GM19395 (cell line): Measurements from ENCODE around the gene CTNNA3.
"Not testable (repeated sequence)": the region's sequence is repeated elsewhere in the genome, so short reads cannot be mapped to it uniquely, and the experiment has no call there.

Experiments
- ATAC-seq: cut with Tn5 transposase; IDR thresholded peaks from one replicate; pipeline ENCODE4 v1.9.1; 2021; ENCODE audit warnings: mild to moderate bottlenecking, moderate library complexity; ENCODE audit not compliant: unreplicated experiment

Gene CTNNA3

DNA sequence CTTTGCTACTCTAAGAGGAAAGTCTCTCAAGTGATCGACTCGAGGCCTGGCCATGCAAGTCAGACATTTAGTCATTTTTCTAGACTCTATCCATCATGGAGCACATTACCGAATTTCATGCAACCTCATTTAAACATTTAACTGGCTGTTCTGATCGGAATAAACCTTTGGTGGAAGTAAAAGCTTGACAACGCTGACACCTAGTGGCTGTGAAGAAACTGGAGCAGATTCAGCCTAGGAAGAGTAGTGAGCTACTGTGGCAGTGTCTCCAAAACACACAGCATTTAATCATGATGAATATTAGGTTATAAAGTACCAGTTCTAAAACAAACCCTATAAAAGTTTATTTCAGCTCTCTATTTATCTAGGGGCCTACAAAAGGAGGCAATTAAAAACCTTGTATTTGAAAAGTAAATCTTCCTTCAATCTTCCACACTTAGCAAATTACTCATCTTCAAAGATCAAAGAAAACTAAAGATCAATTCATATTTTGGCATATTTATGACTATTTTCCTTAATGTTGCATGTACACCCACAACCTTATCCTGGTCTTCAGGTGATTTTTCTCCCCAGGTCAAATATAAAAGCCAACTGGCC, 175.0 kb downstream of the CTNNA3 start:
- ATAC-seq, result peak; percentile 93

DNA sequence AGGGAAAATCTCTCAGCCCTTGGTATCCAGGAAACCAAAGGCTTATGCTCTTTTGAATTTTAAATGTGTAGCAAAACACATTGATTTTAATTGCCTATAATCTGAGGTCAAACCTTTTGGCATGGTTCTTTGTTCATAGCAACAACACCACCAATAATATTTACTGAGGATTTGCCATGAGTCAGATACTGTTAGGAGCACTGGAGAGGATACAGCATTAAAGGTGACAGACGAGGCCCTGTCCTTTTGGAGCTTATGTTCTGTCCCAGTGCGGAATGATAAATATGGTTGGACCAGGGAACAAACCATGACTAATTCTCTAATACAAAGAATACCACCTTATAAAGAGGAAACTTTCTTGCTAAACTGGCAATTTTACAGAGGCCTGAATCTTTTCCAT, 176.6 kb downstream of the CTNNA3 start:
- ATAC-seq, result no peak

DNA sequence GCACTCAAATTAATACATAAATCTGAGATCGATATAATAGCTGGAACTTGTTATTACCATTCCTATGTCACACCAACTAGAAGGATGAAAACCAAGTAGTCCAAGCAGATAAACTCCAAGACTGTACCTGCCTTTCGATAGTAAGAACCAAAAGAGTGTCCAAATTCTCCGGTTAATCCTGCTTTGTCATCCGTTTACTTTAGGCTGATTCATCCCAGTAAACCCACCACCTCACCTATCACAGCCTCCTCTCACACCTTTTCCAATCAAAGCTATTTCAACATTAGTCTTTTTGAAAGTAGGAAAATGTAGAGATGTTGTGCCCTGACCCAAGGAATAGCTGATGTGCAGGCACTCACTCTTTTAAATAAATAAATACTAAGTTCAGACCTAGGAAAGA, 177.2 kb downstream of the CTNNA3 start:
- no peak for ATAC-seq

DNA sequence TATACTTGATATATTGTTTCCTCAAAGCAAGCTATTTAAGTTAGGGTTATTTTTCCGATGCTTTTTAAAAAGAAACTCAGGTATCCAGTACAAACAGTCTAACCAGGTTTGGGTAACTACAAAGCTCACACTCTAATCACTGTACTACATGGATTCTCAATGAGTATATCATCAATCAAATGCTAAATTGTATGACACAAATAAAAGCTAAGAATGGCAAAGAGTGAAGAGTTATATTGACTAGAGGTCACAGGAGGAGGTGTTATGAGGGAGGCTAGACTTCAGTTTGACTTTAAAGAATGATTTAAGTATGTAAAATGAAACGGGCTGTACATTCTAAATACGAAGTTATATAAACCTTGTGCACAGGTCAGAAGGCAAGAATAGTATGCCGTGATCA, 178.0 kb downstream of the CTNNA3 start:
- ATAC-seq, result no peak

DNA sequence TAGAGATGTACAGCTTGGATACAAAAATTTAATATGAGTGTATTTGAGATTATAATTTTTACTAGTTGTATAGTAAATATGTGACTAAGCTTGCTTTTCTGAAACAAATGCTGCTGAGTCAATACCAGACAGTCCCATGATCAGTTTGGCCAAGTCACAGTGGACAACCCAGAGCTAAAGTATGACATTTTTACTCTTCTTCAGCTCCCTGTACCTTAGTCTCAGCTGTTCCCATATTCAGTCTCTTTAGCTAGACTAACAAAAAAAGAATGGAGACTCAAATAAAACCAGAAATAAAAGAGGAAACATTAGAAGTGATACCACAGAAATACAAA, 189.3 kb downstream of the CTNNA3 start:
- no peak for ATAC-seq

DNA sequence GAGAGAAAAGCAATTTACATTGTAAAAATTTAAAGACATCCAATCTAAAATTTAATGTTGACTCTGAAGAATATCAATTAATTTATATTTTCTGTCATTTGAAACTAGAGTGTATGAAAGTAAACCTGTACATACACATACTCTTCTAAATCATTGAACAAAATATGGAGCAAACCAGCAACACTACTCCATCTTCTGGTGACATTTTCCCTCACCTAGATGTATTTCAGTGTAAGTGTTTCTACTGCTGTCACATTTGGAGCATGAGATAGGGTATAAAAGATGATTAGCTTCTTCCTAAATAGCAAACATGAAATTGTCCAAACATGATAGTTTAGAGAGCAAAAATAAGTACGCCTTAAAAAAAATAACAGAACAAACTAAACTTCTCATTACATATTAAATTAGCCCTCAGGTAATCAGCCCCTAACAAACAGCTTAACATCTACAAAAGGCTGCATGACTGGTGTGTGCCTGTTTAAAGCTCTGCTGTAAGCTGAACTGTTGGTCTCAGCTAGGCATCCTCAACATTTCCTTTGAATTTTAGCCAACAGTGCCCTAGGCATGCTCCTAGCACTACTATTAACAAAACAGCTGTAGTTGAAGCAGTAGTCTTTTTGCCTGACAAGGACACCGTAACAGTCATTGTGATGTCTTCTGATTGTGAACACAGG, 189.8 kb downstream of the CTNNA3 start:
- no peak for ATAC-seq

DNA sequence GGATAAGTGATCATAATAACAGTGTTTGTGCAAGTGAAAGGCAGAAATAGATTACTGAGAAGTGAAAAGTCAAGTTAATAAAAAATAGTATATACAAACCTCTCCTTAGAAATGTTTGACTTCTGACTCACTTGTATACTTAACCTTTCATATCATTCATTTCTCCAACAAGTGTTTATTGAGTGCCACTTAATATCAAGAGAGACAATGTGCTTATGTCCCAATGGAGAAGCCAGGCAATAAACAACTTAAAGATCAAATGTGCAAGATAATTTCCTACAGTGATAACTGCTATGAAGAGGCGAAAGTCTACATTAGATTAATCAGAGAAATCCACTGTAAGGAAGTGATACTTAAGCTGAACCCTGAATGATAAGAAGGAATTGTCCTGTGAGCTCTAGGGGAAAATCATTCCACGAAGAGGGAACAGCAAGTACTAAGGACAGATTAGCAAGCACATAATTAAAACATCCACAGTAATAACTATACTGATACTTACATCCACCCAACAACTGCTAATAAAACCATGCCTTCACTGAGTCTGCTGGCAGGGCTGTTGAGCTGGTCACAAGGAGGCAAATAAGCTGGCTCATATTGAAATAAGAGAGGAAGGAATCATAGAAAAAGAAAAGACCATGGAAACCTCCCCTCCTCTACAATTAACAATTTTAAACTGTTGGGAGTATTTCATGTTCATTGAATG, 203.5 kb downstream of the CTNNA3 start:
- ATAC-seq, result no peak

DNA sequence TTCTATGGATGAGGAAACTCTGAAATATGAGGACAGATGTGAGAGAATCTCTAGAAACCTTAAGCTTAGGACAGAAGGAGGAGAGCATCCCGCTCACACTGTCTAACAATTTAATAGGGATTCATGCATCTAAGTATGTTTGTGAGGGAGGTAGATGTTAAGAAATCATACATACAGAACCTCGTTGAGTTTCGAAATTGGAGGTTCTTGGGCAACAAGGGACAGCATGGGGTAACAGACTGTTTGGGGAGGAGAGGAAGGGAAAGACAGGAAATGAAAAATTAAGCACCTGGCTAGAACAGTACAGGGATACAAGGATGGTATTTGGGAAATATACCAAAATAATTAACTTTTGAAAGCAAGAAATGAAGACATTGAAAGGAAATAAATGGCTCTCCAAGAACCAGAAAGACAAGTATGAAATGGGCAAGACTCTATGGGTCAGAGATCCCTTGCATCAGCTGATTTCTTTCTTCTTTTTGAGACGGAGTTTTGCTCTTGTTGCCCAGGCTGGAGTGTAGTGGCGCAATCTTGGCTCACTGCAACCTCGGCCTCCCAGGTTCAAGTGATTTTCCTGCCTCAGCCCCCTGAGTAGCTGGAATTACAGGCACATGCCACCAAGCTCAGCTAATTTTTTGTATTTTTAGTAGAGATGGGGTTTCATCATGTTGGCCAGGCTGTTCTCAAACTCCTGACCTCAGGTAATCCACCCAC, 207.9 kb downstream of the CTNNA3 start:
- ATAC-seq, result no peak

DNA sequence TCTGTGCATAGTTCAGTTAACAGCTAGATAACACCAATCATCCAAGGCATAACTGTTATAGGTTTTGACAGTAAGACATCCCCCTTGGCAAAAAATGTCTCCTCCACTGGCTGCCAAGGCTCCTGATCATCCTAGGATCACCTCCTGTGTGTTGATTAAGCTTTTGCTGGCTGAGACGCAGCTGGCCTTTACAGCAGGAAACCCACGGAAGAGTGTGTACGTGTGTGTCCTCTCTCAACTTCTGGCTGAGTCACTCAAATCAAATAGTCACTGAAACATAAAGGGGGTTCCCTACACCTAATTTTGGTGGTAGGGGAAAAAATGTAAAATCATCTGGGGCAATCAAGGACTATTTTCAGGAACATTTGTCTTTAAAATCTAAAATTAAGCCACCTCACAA, 208.8 kb downstream of the CTNNA3 start:
- ATAC-seq, result no peak

DNA sequence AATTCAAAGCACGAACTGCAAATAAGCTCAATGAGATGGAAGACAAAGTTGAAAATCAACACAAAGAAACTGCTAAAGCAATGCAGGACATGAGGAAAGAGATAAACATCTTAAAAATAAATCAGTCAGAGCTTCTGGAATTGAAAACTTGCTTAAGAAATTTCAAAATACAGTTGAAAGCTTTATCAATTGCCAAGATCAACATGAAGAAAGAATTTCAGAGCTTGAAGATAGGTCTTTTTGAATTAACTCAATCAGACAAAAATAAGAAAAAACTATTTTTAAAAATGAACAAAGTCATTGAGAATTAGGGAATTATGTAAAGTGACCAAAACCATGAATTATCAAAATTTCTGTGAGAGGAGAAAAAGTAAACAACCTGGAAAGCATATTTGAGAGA, 218.1 kb downstream of the CTNNA3 start:
- no peak for ATAC-seq

DNA sequence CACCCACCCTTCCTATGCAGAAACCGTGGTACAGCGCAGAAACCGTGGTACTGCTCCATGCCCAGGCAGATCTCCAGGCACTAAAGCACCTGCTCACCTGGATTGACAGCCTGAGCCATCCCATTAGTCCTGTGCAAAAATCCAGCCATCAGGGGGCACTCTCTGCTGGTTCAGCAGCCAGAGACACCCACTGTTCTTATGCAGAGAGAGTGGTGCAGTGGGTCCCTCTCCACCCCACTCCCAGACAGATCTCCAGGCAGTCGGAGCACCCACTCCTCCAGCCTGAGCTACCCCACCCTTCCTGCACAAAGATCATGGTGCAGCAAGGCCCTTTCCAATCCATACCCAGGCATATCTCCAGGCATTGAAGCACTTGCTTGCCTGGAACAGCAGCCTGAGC, 219.8 kb downstream of the CTNNA3 start:
- ATAC-seq, result no peak

DNA sequence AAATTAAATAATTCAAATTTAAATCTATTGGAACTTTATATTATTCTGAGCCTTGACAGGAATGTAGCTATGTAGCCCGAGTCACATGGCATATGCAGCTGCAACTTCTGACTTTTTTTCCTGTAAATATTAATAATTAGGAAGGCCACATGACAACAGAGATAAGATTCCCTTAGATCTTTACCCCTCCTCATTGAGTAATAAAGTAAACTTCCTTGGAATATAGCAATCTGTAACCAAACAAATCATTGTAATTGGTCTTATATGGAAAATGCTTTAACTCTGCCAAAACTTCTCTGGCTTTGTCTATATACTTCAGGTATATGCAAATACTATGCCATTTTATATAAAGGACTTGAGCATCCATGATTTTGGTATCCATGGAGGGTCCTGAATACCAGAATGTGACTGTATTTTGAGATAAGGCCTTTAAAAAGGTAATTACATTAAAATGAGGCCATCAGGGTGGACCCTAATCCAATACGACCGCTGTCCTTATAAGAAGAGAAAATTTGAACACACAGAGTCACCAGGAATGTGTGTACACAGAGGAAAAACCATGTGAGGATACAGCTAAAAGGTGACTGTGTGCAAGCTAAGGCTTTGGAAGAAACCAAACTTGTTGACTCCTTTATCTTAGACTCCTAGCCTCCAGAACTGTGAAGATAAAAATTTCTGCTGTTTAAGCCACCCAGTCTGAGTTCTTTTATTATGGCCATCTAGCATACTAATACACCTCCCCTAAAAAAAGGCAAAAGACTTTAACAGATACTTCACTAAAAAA, 222.0 kb downstream of the CTNNA3 start:
- ATAC-seq, result no peak

DNA sequence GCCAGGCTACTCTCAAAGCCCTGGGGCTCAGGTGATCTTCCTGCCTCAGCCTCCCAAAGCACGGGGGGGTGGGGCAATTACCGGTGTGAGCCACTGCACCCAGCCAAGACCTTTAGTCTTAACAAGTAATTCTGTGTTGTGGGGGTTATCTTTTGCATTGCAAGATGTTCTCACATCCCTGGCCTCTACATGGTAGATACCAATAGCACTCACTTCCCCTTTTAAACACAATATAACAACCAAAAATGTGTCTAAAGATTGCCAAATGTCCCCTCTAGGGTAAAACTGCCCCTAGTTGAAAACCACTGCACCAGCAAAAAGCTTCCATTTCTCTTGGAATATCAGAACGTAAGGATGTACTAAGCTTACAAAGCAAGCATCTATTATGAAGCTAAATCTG, 225.0 kb downstream of the CTNNA3 start:
- ATAC-seq, result peak; percentile 58

DNA sequence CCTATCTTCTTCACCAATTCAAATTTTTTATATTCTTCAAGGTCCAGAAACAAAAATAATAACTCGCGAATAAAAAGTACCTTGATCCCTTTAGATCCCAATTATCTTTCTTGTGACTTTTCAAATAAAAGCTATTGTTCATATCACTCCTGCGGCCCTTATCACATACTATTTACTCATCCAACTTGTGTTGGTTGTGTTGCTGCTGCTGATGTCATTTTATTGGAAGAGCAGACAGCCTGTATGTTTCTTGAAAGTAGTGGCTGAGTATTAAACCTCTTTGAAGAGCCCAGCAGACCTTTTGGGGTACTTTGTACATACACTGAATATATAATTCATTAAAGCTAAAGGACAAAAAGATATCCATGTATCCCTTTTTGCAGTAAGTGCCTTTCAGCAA, 231.7 kb downstream of the CTNNA3 start:
- no peak for ATAC-seq

DNA sequence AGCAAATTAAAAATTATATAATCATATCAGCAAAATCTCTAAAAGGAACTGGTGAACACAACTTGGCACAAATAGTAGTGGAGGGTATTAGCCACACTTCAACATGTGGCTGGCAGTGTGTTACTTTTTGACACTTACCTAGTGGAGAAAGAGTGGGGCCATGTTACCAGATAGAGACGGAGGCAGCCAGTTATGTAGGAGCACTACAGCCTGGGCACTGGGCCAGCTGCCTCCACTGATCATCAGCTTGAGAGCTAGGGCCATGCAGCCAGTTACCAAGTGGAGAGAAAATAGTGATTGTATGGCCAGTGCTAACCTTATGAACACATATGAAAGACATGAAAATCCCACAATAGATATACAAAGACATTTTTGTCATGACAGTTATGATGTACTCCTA, 243.1 kb downstream of the CTNNA3 start:
- ATAC-seq, result no peak

DNA sequence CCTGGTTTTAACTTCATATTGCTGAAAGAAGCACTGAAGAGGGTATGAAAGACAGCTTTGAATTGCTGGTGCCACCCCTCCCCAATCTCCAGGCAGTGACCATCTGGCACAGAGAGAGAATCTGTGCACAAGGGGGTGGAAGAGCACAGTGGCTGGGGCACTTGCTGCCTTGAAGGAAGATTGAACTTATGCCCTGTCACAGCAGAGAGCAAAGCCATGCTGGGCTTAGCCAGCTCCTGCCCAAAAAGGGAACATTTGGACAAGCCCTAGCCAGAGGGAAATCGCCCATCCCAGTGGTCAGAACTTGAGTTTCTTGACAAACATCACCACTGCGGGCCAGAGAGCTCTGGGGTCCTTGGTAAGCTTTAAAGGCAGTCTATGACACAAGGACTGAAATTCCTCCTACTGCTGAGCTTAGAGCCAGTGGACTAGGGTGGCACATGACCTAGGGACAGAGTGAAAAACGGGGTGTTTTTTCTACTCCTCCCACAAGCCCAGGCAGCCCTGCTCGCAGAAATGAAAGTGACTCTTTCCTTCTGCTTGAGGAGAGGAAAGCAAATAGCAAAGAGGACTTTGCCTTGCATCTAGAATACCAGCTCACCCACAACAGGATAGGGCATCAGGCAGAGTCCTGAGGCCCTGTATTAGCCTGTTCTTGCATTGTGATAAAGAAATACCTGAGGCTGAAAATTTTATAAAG, 257.2 kb downstream of the CTNNA3 start:
- no peak for ATAC-seq

DNA sequence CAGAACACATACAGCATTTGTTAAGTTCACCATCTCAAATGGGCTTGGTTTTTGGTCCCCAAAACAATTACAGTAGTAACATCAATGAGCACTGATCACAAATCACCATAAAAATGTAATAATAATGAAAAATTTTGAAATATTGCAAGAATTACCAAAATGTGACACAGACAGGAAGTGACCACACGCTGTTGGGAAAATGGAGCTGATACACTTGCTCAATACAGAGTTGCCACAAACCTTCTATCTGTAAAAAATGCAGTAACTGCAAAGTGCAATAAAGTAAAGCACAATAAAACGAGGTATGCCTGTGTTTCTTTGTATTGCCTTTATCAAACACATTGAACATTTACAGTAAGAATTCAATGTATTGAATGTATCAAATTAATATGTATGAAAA, 262.7 kb downstream of the CTNNA3 start:
- no peak for ATAC-seq

DNA sequence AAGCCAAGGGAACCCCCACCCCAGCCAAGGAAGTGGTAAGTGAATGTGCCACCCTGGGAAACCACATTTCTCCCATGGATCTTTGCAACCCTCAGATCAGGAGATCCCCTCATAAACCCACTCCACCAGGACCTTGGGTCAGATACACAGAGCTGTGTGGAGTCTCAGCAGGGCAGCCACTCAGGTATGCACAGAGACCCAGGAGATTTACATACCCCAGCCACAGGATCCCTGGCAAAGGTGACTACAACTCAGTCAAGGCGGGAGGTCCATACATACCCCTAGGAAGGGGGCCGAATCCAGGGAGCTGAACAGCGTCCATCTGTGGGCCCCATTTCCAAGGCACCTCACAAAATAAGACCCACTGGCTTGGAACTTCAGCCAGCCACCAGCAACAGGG, 293.4 kb downstream of the CTNNA3 start:
- no peak for ATAC-seq

DNA sequence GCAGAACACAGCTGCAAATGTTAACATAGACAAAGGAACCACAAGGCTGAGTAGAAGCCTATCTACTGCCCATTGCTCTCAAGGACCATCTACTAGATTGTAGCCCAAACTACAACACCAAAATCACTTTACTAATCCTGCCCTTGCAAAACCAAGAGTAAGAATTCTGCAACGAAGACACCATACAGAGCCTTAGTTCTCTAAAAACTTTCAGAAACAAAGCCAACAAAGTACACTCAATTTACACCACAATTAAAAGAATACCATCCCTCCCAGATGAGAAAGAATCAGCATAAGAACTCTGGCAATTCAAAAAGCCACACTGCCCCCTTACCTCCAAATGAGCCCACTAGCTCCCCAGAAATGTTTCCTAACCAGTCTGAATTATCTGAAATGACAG, 294.3 kb downstream of the CTNNA3 start:
- no peak for ATAC-seq

DNA sequence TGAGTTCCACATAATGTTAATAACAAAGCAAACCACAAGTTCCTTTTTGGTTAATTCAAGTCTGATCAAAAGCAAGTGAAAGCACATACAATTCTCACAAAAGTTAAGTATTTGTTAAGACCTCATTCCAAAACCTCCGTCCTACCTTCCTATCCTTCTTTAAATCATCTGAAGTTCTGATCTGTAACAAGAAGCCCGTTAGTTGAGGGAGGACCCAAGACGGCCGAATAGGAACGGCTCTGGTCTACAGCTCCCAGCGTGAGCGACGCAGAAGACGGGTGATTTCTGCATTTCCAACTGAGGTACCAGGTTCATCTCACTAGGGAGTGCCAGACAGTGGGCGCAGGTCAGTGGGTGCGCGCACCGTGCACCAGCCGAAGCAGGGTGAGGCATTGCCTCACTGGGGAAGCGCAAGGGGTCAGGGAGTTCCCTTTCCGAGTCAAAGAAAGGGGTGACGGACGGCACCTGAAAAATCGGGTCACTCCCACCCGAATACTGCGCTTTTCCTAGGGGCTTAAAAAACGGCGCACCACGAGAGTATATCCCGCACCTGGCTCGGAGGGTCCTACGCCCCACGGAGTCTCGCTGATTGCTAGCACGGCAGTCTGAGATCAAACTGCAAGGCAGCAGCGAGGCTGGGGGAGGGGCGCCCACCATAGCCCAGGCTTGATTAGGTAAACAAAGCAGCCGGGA, 309.0 kb downstream of the CTNNA3 start:
- ATAC-seq, result not testable (repeated sequence)
